SKM-1 (cell line): ENCODE measurements around the gene FAM20B.

ENCODE experiments used
- DNase-seq: peaks from one replicate; lab custom pipeline; 2025; ENCODE audit not compliant: unreplicated experiment; lab: John Stamatoyannopoulos, UW

FAM20B gene

DNA sequence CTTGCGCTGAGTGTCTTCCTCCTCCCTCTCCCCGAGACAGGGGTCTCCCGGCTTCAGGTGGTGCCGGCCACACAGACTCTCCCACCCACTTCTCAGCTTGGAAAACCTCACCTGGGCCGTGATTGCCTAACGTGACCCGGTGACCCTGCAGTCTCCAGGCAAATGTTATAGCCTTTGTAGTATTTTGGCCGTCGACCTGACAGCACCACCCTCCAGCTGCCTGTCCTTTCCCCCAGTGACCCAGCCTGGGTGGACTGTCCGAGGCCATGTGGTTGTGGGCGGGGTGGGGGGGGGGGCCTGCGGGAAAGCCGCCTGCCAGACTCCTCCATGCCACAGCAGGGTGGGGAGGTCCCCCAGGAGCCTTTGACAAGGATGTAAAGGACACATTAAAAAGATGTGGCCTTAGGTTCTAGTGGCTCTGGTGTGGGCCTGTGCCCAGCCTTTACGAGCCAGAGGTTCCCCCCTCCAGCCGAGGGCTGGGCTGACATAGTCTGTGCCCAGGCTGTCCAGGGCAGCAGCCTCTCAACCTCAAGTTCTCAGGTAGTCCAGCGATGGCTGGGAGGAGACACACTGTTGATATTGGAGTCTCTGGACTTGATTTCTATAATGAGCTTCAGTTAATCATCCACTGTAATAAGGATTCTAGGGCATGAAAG lies 64.3 kb downstream of the FAM20B start:
- DNase-seq = no peak

DNA sequence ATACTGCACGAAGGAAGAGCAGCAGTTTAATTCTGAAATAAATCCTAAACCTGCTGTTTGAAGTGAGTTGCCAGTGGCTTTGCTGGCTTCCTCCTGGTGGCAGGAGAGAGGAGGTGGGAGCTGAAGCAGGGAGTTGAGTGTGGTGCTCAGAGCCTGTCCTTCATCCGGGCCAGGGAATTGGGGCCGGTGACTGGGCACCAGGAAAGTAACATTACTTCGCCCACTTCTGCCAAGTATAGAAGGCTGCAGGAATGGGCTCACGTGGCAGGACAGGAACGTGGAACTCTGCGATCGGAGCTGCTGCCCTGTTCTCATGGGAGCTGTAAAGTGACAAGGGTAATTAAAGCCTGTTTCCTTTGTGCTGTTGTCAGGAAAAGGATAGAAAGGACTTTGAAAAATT lies 64.8 kb downstream of the FAM20B start:
- no peak for DNase-seq

- no peak for DNase-seq
Measured at GRCh38 chr1:179090923-179091322, 65.2 kb downstream of the FAM20B start.

DNA sequence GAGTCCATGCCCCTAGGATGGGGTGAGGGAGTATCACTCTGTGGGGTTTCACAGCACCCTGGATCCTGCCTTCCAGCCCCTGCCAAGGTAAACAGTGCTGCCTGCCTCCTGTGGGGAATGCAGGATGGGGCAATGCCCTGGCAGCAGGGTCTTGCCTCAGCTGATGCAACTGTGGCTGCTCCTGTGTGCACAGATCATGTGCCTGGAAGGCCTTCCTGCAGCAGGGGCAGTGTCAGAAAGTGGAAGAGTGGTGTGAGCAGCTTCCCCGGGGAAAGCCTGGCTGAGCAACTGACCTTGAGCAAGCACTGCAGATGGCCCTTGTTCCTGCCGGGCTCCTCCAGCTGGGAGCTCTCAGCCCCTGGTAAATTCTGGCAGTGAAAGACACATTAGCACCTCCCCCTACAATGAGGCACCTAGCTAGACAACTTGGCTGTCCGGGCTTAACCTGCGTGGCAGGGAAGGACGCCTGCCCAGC lies 66.0 kb downstream of the FAM20B start:
- DNase-seq = no peak

GRCh38 chr1:179092896-179093461 lies 67.3 kb downstream of the FAM20B start:
- DNase-seq = no peak

GRCh38 chr1:179094818-179095217 lies 69.1 kb downstream of the FAM20B start:
- no peak for DNase-seq

- DNase-seq = no peak
Measured at GRCh38 chr1:179095377-179095776, 69.7 kb downstream of the FAM20B start.

DNA sequence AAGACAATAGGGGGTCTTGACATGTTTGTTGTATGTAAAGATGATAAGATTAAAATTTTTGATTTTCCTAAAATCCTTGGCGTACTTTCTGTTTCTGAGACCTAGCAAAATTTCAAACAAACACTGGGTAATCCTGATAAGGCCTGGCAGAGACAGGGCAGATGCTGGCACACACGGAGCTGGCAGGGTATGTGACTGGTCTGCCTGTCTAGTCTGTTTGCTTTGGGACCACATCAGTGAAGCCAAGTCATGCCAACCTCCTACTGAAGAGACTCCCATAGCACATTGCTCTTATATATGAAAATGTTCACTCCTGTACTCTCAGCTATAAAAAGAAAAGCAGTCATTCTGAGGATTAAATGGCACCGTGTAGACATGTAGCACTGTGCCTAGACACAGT lies 70.2 kb downstream of the FAM20B start:
- no peak for DNase-seq

GRCh38 chr1:179099891-179100290 lies 74.2 kb downstream of the FAM20B start:
- DNase-seq = no peak

- DNase-seq = no peak
Measured at GRCh38 chr1:179101566-179101965, 75.9 kb downstream of the FAM20B start.

DNA sequence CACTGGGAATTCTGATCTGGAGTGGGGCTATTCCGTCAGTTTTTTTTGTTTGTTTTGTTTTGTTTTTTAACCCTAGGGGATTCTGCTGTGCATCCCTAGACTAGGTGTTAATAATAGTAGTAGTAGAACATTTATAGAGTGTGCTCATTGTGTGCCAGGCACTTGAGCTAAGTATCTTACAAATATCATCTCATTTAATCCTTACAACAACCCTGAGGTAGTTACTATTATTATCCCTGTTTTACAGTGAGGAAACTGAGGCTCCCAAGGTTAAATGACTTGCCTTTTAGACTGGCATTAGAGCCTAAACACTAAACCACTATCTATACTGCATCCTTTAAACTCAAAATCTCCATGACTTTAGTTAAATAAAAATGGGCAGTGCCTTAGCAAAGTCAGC lies 78.3 kb downstream of the FAM20B start:
- DNase-seq = no peak

GRCh38 chr1:179104611-179105250 lies 79.0 kb downstream of the FAM20B start:
- no peak for DNase-seq

DNA sequence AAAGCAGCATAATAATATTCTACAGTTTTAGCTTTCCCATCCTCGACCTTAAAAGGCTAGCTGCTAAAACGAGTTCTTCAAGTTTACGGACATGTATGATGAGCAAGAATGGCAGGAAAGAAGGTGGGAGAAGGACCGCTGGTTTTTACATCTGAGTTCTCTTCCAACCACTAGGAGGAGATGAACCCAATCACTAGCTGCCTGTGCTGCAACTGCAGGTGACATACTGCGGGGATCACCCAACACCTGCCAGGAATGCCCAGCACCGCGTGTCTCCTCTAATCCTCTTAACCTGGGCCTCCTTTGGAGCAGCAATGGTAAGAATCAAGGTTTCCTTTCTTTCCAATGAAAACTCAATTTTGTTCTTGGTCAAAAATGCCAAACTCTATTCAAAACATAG lies 79.7 kb downstream of the FAM20B start:
- no peak for DNase-seq

DNA sequence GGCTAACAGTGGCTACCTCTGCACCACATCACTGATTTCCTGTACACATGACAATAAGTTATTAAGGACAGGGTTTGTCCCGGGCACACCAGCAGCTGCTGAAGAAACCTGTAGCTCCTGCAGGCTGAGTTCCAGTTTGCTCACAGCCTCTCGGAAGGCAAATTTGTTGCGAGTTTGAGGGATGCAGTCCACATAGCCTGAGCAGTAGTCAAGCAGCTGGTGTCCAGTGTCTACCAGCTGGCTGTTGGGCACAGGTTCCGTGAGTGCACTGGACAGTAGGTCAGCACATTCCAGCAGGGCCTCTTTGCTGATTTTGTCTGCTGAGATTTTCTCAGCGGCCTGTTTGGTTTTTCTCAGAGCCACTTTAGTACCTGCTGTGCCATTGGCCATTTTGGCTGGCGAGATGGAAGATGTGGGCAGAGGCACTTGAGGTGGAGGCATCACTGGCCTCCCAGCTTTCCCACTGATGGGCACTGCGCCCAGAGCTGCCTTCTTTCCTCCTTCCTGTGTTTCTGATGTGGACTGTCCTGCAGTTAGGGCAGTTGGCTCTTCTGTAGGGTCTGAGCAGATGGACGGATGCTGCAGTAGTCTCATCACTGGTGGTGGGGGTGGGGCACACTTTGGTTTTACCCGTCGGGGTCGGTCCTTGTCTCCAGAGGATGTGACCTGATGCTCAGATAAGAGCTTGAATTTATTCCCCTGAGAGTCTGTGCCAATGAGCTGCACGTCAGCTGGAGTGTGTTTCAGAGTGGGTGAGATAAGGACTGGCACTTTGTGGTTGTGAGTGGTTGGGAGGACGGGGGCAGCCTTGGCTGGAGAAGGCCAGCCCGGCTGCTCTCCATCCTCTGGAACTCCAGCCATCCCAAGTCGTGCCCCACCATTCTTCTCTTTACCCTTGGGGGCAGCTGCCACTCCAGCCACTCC lies 82.3 kb downstream of the FAM20B start:
- DNase-seq = no peak

DNA sequence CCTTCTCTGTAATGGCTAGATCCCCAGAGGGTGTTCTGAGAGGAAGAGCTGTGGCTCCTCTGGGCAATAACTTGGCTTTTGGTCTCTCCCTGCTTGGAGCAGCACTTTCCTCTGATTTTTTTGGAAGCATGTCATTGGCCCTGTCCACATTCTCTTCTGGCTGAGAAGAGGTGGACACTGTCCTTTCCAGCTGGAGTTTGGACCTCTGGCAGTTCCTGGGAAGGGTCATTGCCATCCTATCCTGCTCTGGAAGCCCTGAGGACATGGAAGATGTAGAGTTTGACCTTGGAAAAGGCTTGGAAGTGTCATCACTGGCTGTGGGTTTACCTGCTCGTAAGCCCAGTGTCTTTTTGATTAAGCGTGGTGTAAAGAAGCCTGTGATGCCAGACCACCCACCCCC lies 83.0 kb downstream of the FAM20B start:
- DNase-seq = no peak

- DNase-seq = no peak
Measured at GRCh38 chr1:179115181-179115580, 89.5 kb downstream of the FAM20B start.

DNA sequence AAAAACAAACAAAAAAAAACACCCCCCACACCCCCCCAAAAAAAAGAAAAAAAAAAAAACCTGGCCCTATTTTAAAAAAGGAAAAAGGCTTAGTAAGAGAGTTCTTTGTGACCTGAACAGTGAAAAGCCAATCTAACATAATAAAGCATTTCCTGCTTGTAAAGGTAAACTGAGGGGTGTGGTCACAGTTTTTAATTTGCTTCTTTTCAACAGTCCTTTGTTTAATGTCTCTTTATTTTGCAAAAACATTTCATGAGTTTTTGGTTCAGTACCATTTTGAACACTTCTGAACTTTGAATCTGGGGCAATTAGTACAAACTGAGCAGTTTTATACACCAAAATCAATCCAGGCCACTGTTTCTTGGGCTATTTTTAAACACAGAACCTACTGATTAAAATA lies 93.8 kb downstream of the FAM20B start:
- DNase-seq = no peak

DNA sequence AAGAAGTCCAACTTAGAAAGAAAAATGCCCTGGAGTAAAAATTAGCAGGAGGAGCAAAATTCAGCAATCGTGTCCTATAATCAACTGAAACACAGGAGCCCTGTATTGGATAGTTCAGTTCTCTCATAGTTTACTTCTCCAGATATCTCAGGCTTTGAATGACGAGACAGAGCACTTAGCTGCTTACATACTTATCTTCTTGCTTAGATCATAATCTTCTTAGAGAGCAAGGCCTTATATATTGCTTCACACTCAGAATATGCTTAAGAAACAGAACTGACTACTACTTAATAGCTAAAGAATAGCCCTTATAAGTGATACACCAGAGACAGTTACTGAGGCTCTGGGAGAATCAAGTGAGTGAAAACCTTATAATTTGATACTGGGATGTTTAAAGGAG lies 95.0 kb downstream of the FAM20B start:
- no peak for DNase-seq

DNA sequence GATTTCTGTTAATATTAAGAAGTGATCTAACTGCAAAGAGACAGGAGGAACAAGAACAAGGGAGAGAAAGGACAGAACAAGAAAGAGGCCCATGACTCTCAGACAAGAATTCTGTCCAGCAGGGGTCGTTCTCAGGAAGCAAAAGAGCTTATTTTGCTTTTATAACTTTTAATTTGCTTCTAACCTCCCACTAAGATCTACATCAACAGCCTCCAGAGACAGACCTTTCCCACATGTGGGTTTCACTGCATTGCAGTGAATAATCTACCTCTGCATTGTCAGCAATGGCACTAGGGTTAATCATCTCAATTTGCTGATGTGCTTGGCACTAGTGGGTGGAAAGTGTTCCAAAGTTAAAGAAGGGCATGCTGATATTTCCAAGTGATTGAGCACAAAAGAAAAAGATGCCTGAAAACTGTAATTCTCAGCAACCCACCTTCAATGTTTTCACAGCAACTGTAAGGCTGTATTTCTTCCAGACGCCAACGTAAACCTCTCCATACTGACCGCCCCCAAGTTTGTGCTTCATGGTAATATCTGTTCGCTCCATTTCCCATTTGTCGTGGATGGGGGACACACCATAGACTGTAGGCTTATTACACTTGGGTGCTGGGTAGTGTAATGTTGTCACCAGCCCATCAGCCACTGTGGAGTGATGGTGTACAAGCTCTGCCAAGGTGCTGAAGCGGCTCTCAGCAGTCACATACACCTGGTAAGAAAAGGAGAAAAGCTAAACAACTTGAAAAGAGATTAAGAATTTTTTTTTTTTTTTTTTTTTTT lies 95.7 kb downstream of the FAM20B start:
- DNase-seq = no peak

- no peak for DNase-seq
Measured at GRCh38 chr1:179124873-179125272, 99.2 kb downstream of the FAM20B start.
